MM.1S (cell line): ENCODE data around the gene TBX19.

Source experiments
- DNase-seq: peaks from one replicate; pipeline ENCODE4 v3.0.0-alpha.2; 2015
- H2AFZ ChIP-seq: fragments of 300-600 bp; sonication (generic); 2 replicates; pipeline ENCODE4 v1.6.0; 2016; ENCODE audit warnings: antibody characterized with exemption, low read length
- H3F3A ChIP-seq: fragments of 300-600 bp; sonication (generic); 2 replicates; pipeline ENCODE4 v1.6.1; 2016; ENCODE audit warnings: mild to moderate bottlenecking, antibody characterized with exemption, low read length, moderate library complexity, mixed read lengths; ENCODE audit not compliant: insufficient read depth
- H3K27ac ChIP-seq: fragments of 300-600 bp; sonication (generic); 2 replicates; pipeline ENCODE4 v1.5.1; 2016; ENCODE audit warnings: mild to moderate bottlenecking, low read length
- H3K27me3 ChIP-seq: fragments of 300-600 bp; sonication (generic); replicated peaks from 2 replicates; pipeline ENCODE4 v1.6.0; 2016; ENCODE audit warnings: low read length; ENCODE audit not compliant: insufficient read depth
- H3K36me3 ChIP-seq: fragments of 300-600 bp; sonication (generic); replicated peaks from 2 replicates; pipeline ENCODE4 v1.6.1; 2016; ENCODE audit warnings: mild to moderate bottlenecking, low read length, mixed read lengths; ENCODE audit not compliant: insufficient read depth
- H3K4me1 ChIP-seq: fragments of 300-600 bp; sonication (generic); 2 replicates; pipeline ENCODE4 v1.6.1; 2016; ENCODE audit warnings: low read length, mixed read lengths
- H3K4me2 ChIP-seq: fragments of 300-600 bp; sonication (generic); 2 replicates; pipeline ENCODE4 v1.6.0; 2016; ENCODE audit warnings: low read depth, low read length
- H3K4me3 ChIP-seq: fragments of 300-600 bp; sonication (generic); 2 replicates; pipeline ENCODE4 v1.5.1; 2016; ENCODE audit warnings: low read length, mixed read lengths
- H3K79me2 ChIP-seq: fragments of 300-600 bp; sonication (generic); 2 replicates; pipeline ENCODE4 v1.6.1; 2016; ENCODE audit warnings: mixed run types, low read length, mixed read lengths
- H3K9ac ChIP-seq: fragments of 300-600 bp; sonication (generic); 2 replicates; pipeline ENCODE4 v1.6.1; 2016; ENCODE audit warnings: low read length, mixed read lengths
- H3K9me2 ChIP-seq: fragments of 300-600 bp; sonication (generic); replicated peaks from 2 replicates; pipeline ENCODE4 v1.6.1; 2016; ENCODE audit warnings: mild to moderate bottlenecking, low read length, mixed read lengths; ENCODE audit not compliant: insufficient read depth
- H3K9me3 ChIP-seq: fragments of 300-600 bp; sonication (generic); replicated peaks from 2 replicates; pipeline ENCODE4 v1.6.1; 2016; ENCODE audit warnings: mild to moderate bottlenecking, low read length, mixed read lengths; ENCODE audit not compliant: insufficient read depth
- H4K20me1 ChIP-seq: fragments of 300-600 bp; sonication (generic); 2 replicates; pipeline ENCODE4 v1.6.1; 2016; ENCODE audit warnings: mild to moderate bottlenecking, low read length, moderate library complexity, mixed read lengths; ENCODE audit not compliant: insufficient read depth
- EZH2 ChIP-seq: fragments of 300-600 bp; sonication (generic); optimal IDR thresholded peaks from 2 replicates; pipeline ENCODE3; 2017; ENCODE audit warnings: low read depth, mild to moderate bottlenecking, antibody characterized with exemption, low read length, mixed read lengths
- EZH2phosphoT487 ChIP-seq: fragments of 300-600 bp; sonication (generic); IDR thresholded peaks from 2 replicates; pipeline ENCODE4 v1.6.1; 2018; ENCODE audit warnings: antibody characterized with exemption, low read length
- TF ChIP-seq, protein P1 (sequence below): fragments of 300-600 bp; sonication (generic); IDR thresholded peaks from 2 replicates; pipeline ENCODE4 v1.5.1; 2016; ENCODE audit warnings: antibody characterized with exemption, low read length, mixed read lengths

Gene TBX19

DNA sequence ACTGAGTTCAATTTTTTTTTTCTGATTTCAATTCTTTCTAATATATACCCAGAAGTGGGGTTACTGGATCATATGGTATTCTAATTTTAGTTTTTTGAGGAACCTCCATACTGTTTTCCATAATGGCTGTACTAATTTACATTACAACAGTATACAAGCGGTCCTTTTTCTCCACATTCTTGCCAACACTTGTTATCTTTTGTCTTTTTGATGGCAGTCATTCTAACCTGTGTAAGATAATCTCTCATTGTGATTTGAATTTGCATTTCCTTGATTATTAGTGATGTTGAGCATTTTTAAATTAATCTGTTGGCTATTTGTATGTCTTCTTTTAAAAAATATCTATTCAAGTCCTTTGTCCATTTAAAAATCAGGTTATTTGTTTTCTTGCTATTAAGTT is 21.1 kb upstream of the TBX19 start:
- no peak overlapping the region for H3K4me3 ChIP-seq
- no peaks in the 10 kb centered on the region for H3K27me3 ChIP-seq
- H3F3A ChIP-seq: no peaks in the 10 kb centered on the region
- no peaks in the 10 kb centered on the region for H3K9me3 ChIP-seq
- no peak for TF ChIP-seq EZH2
- TF ChIP-seq EZH2phosphoT487: no peak
- TF ChIP-seq, protein P1, sequence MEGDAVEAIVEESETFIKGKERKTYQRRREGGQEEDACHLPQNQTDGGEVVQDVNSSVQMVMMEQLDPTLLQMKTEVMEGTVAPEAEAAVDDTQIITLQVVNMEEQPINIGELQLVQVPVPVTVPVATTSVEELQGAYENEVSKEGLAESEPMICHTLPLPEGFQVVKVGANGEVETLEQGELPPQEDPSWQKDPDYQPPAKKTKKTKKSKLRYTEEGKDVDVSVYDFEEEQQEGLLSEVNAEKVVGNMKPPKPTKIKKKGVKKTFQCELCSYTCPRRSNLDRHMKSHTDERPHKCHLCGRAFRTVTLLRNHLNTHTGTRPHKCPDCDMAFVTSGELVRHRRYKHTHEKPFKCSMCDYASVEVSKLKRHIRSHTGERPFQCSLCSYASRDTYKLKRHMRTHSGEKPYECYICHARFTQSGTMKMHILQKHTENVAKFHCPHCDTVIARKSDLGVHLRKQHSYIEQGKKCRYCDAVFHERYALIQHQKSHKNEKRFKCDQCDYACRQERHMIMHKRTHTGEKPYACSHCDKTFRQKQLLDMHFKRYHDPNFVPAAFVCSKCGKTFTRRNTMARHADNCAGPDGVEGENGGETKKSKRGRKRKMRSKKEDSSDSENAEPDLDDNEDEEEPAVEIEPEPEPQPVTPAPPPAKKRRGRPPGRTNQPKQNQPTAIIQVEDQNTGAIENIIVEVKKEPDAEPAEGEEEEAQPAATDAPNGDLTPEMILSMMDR: no peak
- no peak overlapping the region for H3K27ac ChIP-seq
- no peaks in the 10 kb centered on the region for H3K9me2 ChIP-seq
- H3K4me1 ChIP-seq: no peaks in the 10 kb centered on the region
- H4K20me1 ChIP-seq: no peaks in the 10 kb centered on the region
- no peak overlapping the region for H2AFZ ChIP-seq
- H3K36me3 ChIP-seq: 0 out of 2 replicates have a peak, but pooled peaks cover 3% of the 10 kb centered on the region
- no peak overlapping the region for H3K4me2 ChIP-seq
- H3K9ac ChIP-seq: no peak overlapping the region
- DNase-seq: no peak
- H3K79me2 ChIP-seq: no peaks in the 10 kb centered on the region; the same call in 1 of the 2 replicates

DNA sequence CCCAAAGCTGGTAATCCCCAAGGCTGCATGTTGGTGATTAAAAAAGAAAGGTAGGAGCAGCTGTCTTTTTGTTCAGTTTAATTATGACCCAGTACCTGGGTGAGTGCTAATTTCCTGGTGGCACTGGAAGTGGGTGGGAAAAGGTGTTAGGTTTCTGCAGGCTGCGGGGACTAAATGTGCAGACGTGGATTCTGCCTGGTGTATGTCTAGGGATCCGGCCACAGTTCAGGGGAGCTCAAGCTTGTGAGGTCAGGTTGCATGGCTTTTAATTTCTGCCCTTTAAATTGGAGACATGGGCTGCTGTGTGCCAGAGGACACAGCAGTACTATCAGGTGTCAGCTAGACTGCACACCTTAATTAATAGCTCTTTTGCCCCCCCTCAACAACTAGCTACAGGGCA is 20.3 kb upstream of the TBX19 start:
- no peak overlapping the region for H2AFZ ChIP-seq
- 0 out of 2 replicates have a peak, but pooled peaks cover 3% of the 10 kb centered on the region for H3K36me3 ChIP-seq
- no peaks in the 10 kb centered on the region for H3K4me1 ChIP-seq
- no peak overlapping the region for H3K4me3 ChIP-seq
- H3K79me2 ChIP-seq: no peaks in the 10 kb centered on the region; the same call in 1 of the 2 replicates
- H3K4me2 ChIP-seq: no peak overlapping the region
- H3K9me3 ChIP-seq: no peaks in the 10 kb centered on the region
- H3K27ac ChIP-seq: no peak overlapping the region
- H3K9me2 ChIP-seq: no peaks in the 10 kb centered on the region
- no peaks in the 10 kb centered on the region for H4K20me1 ChIP-seq
- no peaks in the 10 kb centered on the region for H3K27me3 ChIP-seq
- TF ChIP-seq EZH2 (no peak), EZH2phosphoT487 (no peak)
- TF ChIP-seq, protein P1: no peak
- no peak for DNase-seq
- H3K9ac ChIP-seq: no peak overlapping the region
- H3F3A ChIP-seq: no peaks in the 10 kb centered on the region

- Histone ChIP-seq H3K79me2 (no peaks in the 10 kb centered on the region), H3K9me2 (no peaks in the 10 kb centered on the region), H3K9ac (no peak overlapping the region), H3K27ac (no peak overlapping the region), H3K4me3 (no peak overlapping the region), H3F3A (no peaks in the 10 kb centered on the region), H3K4me1 (no peaks in the 10 kb centered on the region), H3K9me3 (no peaks in the 10 kb centered on the region), H4K20me1 (no peaks in the 10 kb centered on the region), H3K36me3 (no peaks in the 10 kb centered on the region), H3K27me3 (no peaks in the 10 kb centered on the region), H3K4me2 (no peak overlapping the region), H2AFZ (no peak overlapping the region)
- no peak for DNase-seq
- TF ChIP-seq EZH2: no peak
- TF ChIP-seq, protein P1: no peak
- TF ChIP-seq EZH2phosphoT487: no peak
These were observed 19.3 kb upstream of the TBX19 start for GRCh38 chr1:168261390-168261789.

DNA sequence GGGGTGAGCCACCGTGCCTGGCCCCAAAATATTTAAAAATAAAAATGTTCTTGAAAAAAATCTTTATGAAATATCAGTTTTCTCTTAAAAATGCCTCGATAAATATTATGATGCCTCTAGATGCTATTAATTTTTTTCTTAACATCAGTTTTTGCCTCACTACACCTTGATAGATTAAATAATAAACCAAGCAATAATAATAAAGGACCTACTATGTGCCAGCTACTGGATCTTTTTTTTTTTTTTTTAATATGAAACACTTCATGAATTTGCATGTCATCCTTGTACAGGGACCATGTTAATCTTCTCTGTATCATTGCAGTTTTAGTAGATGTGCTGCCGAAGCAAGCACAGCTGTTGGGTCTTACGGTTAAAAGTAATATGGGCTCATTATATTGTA is 17.5 kb upstream of the TBX19 start:
- Histone ChIP-seq H3K4me2 (no peak overlapping the region), H3K4me1 (no peaks in the 10 kb centered on the region), H3K9me2 (no peaks in the 10 kb centered on the region), H2AFZ (no peak overlapping the region), H3K36me3 (no peaks in the 10 kb centered on the region), H4K20me1 (no peaks in the 10 kb centered on the region), H3K27me3 (no peaks in the 10 kb centered on the region), H3K9ac (no peak overlapping the region), H3K27ac (no peak overlapping the region), H3K4me3 (no peak overlapping the region), H3K79me2 (no peaks in the 10 kb centered on the region), H3K9me3 (no peaks in the 10 kb centered on the region), H3F3A (no peaks in the 10 kb centered on the region)
- DNase-seq: no peak
- TF ChIP-seq, protein P1: no peak
- TF ChIP-seq EZH2: no peak
- no peak for TF ChIP-seq EZH2phosphoT487
